Left lobe of liver (tissue), 2 donors: ENCODE results near the gene HDDC3. TPM values are rescaled to one million over a fixed set of nuclear protein-coding genes. Genes with fewer than 3 reads are reported as not detected.
A peak's percentile ranks its signal among the peaks of the same experiment; 100 is the strongest.
"Not testable (repeated sequence)": the region's sequence is repeated elsewhere in the genome, so short reads cannot be mapped to it uniquely, and the experiment has no call there.

Experiments
- ATAC-seq: fragments of 200-7000 bp; cut with Tn5 transposase; one replicate; pipeline ENCODE4 v1.9.1; 2020; ENCODE audit warnings: mild to moderate bottlenecking, moderate library complexity
- DNase-seq: peaks from one replicate; pipeline ENCODE4 v3.0.0-alpha.2; 2020; ENCODE audit warnings: low spot score
- total RNA-seq: library from RNA; stranded (reverse); gene quantifications from one replicate; pipeline ENCODE4 v1.2.1, GENCODE V29; 2021
- donor health status: DM: no; HTN: no; CAD: no; lungs with moderate emphysema.
- donor health status: DM: no; HTN: yes; CAD: no.

Gene HDDC3
- total RNA-seq, 1 donor from 2014 or later, result 9.0 TPM

- ATAC-seq (no peak), DNase-seq (no peak)
These were observed 20.2 kb downstream of the HDDC3 start for GRCh38 chr15:90911906-90912769.

GRCh38 chr15:90911302-90911623 lies 21.1 kb downstream of the HDDC3 start:
- DNase-seq (no peak), ATAC-seq (no peak)

GRCh38 chr15:90910441-90911301 lies 21.7 kb downstream of the HDDC3 start:
- no peak for ATAC-seq

GRCh38 chr15:90909976-90910375 lies 22.4 kb downstream of the HDDC3 start:
- ATAC-seq, result no peak
- DNase-seq, result no peak

More at GRCh38 chr15:90910441-90911301, 21.7 kb downstream of the HDDC3 start:
- no peak for DNase-seq

- DNase-seq, ATAC-seq: not testable (repeated sequence)
These were observed 22.9 kb downstream of the HDDC3 start for GRCh38 chr15:90909449-90909848.

- DNase-seq, result no peak
- ATAC-seq, result no peak
These were observed 24.4 kb downstream of the HDDC3 start for GRCh38 chr15:90907838-90908507.

- ATAC-seq (no peak), DNase-seq (no peak)
These were observed 25.2 kb downstream of the HDDC3 start for GRCh38 chr15:90907051-90907660.

- no peak for DNase-seq
- no peak for ATAC-seq
These were observed 26.0 kb downstream of the HDDC3 start for GRCh38 chr15:90906181-90906849.

GRCh38 chr15:90905306-90906180 lies 26.8 kb downstream of the HDDC3 start:
- ATAC-seq (no peak), DNase-seq (no peak)

GRCh38 chr15:90904746-90905145 lies 27.6 kb downstream of the HDDC3 start:
- ATAC-seq, result no peak
- DNase-seq, result no peak

GRCh38 chr15:90903733-90904536 lies 28.4 kb downstream of the HDDC3 start:
- no peak for DNase-seq

GRCh38 chr15:90902840-90903732 lies 29.3 kb downstream of the HDDC3 start, which contains the start of gene MAN2A2:
MAN2A2 (plus strand) TSS chr15:90903302; CDS start chr15:90904208, 906 bp downstream.
- peak; percentile 79 for ATAC-seq
- DNase-seq, result peak; percentile 93

More at GRCh38 chr15:90903733-90904536, 28.4 kb downstream of the HDDC3 start:
- peak; percentile 34 for ATAC-seq

- ATAC-seq (peak; percentile 85), DNase-seq (peak; percentile 84)
These were observed 30.1 kb downstream of the HDDC3 start for GRCh38 chr15:90902040-90902839.

GRCh38 chr15:90901175-90902039 lies 30.9 kb downstream of the HDDC3 start:
- DNase-seq (no peak), ATAC-seq (no peak)

GRCh38 chr15:90897131-90897655 lies 35.2 kb downstream of the HDDC3 start:
- ATAC-seq, DNase-seq: not testable (repeated sequence)
